ENCODE results near the gene SAMD13.

DNA sequence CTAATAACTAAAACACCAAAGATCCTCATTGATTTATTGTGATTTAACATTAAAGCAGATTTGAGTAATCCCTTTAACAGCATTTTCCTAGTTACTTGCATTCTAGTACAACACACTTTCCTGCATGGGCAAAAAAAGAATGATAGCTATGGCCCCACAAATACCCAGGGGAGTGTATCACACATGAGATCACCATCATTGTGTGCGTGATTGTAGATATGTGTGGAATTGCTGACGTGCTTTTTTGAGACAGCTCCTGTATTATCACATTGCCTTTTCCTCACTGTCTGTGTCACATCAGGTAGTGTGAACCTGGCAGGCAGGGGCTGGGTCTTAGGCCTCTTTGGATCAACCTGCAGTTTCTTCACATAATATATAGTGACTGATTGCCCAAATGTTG, 48.5 kb upstream of the SAMD13 start:
- TF ChIP-seq EP300 (IDR thresholded peaks at IDR 0.05) (no peak), CTCF (IDR thresholded peaks at IDR 0.05) (no peak)

Measured in gastroesophageal sphincter (tissue), 3 donors.